ENCODE measurements around the gene LCAT.
"Not testable (repeated sequence)": the region's sequence is repeated elsewhere in the genome, so short reads cannot be mapped to it uniquely, and the experiment has no call there.

Gene LCAT

DNA sequence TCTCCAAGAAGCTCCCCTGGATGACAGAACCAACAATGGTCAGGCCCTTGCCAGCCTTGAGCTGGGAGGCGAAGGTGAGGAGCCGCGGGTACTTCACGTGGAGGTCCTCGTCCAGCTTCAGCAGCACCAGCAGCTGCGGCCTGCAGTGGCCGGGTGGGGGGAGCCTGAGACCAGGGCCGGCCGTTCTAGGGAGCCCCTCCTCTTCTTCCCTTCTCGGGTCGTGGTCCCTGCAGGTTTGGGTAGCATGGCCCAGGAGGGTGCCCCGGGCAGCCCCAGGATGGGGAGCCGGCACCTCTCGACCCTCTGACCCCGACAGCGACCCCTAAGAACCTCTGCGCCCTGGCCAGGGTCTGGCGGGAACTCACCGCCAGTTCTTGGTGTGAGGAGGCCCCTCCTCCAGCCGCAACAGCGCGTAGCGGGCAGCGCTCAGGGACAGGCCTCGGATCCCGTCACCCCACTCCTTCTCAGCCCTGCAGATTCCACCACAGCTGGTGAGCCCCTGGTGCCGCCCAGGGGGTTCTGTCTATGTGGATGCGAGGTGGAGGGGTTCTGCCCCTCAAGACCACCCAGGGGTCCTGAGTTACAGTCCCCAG lies 3.1 kb upstream of the LCAT start:
- no peak for DNase-seq (ENCODE audit: low read depth)

DNA sequence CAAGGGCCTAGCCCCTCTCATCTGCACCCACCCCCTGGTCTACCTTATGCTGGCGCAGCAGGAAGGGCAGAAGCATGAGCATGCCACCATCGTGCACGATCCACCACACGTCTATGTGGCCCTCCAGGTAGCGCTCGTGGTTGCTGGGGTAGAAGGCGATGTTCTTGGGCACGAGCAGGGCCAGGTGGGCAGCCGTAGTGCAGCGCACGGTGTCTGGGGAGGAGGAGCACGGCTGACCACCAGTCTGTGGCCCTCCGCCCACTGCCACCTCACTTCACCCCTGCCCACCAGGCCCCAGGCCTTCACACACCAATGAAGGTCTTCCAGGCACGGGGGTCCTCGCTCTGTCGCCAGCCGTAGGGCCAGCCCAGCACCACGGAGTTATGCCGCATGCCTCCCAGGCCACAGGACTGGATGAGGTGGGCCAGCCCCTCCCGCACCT lies 2.2 kb upstream of the LCAT start:
- no peak for DNase-seq (ENCODE audit: low read depth)

DNA sequence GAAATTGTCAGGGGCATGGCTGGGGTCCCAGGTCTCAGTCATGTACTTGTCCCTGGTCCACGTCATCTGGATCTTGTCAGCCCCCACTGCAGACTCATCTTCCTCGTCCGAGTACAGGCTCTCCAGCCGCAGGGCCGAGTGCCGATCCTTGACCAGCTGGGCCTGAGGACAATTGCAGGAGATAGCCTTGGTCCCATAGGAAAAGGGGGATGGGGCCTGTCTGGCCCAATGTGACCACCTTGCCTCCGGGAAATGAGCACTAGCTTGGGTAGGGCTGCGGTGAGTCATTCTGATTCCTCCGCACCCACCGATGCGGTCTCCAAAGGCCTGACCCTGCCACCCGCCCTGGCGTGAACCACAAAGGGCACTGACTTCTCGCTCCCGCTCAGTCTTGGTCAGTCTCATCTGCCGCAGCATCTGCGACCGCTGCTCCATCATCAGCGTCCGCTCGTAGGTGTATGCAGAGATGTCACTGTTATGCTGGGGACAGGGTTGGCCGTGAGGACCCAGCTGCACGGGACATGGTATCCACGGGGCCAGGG lies 1.5 kb upstream of the LCAT start:
- no peak for DNase-seq (ENCODE audit: low read depth)

DNA sequence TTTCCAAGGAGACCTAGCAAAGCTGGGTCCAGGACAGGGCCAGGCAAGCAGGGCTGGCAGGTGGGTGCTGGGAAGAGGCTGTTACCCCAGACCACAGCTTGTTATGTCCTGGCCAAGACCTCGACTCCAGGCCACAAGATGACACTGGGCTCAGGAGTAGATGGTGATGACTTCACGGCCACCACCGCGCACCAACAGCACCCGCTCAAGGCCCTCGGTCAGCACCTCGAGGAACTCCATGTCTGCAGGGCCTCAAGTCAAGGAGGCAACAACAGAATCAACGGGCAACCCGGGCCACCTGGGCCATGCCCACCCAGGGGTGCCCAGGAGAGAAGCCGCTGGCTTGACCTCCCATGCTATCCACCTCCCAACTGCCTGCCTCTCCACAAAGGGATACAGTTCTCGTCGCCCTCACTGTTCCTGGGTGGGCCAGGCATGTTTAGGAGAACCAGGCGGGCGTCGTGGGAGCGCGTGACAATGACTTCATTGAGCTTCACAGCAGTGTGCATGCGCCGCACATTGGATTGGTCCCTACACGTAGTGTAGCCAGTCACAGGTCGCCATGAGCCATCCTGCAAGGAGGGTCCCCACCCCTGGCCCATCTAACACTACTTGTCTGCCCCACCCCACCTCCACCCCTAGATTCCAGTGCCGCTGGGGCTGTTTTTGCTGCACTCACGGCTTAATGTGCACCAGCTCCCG lies 921 bp upstream of the LCAT start:
- DNase-seq (ENCODE audit: low read depth) = no peak

DNA sequence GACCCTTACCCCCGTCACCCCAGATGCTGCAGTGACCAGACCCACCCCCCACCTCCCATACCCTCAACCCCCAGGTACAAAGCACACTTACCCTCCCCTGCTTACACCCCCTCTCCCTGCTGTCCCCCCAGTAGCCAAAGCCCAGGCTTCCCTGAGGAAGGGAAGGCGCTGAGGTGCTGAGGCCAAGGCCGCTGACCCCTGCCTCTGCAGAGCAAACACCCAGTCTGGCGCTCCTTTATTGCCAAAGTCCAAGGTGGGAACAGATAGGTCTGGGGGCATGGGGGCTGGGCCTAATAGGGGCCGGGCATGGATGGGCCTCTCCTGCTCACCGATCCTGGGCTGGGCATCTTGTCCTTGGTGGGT lies 683 bp downstream of the LCAT start:
- no peak for DNase-seq (ENCODE audit: low read depth)

DNA sequence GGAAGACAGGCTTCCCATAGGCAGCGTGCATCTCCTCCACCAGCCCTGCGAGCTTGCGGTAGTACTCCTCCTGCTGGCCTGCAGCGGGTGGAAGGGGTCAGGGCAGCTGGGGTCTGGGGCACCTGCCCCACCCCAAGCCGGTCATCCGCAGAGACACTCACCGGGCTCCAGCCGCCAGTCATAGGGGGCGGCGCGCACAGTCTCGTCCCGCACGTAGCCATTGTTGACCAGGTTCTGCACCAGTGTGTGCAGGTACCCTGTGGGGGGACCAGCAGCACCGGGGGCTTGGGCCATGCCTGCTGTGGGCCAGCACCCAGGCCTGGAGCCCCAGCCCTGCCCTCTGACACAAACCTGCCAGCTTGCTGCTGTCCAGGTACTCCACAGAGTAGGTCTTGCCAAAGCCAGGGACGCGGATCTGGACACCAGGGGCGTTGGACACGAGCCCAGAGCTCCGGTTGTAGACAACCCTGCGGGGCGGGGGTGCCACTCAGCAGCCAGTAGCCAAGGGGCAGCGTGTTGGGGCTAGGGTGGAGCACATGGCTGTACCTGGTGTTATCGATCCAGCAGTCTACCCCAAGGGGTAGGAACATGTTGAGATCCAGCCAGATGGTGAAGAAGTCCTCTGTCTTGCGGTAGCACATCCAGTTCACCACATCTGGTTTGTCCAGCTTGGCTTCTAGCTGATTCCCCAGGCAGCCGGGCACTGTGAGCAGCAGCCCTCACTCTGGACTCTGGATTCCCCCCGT lies 1.2 kb downstream of the LCAT start:
- DNase-seq (ENCODE audit: low read depth) = no peak

DNA sequence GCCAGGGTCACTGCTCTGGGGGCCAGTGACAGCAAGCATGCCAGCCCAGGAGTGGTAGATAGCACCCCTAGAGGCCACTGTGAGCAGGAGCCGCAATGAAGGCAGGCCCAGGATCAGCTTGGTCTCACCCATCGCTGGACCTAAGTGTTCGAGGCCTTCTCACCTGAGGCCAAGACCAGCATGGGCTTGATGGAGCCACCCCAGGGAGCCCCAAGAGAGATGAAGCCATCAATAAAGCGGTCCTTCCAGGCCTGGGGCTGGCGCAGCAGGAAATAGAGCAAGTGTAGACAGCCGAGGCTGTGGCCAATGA lies 1.8 kb downstream of the LCAT start:
- DNase-seq (ENCODE audit: low read depth) = peak; percentile 41

DNA sequence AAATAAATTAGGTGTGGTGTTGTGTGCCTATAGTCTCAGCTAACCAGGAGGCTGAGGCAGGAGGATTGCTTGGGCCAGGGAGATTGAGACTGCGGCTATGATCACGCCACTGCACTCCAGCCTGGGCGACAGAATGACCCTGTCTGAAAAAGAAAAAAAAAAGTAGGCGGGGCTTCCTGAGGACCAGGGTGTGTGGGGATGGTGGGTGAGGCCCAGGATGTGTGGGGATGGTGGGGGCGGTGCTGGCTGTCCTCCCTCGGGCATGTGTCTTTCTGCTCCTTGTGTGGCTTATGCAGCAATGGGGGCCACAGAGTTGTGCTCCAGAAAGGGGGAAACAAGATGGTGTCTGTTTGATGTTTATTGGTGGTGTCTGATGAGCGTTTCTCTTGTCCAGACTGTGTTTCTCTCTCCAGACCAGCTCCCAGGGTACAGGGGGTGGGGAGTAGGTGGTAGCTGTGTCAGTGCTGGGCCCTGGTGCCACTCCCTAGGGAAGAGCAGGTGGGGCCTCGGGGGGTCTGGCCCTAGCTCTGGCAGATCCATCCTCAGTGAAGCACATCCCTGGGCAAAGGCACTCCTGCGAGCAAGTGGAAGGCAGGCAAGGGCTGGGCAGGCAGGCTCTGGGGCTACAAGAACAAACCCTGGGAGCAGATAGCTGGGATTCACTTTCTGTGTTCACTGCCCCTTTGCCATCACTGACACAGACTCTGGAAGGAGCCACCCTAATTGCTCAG lies 2.3 kb downstream of the LCAT start:
- no peak for DNase-seq (ENCODE audit: low read depth)

DNA sequence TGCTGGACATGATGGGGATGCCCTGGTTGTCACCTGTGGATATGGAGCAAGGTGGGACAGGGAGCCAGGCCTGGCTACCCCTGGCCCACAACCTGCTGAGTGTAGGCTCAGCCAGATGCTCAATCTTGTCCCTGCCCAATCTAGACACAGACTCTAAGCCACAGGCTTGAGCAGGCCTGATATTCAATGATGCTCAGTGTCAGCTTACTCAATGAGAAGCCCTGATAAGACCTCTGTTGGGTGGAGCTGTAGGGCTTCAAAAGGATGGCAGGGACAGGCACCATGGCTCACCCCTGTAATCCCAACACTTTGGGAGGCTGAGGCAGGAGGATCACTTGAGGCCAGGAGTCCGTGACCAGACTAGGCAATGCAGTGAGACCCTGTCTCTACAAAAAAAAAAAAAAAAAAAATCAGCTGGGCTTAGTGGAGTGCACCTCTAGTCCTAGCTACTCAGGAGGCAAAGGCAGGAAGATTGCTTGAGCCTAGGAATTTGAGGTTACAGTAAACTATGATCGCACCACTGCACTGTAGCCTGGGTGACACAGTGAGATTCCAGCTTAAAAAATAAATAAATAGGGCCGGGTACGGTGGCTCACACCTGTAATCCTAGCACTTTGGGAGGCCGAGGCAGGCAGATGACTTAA lies 3.4 kb downstream of the LCAT start:
- DNase-seq (ENCODE audit: low read depth) = no peak

DNA sequence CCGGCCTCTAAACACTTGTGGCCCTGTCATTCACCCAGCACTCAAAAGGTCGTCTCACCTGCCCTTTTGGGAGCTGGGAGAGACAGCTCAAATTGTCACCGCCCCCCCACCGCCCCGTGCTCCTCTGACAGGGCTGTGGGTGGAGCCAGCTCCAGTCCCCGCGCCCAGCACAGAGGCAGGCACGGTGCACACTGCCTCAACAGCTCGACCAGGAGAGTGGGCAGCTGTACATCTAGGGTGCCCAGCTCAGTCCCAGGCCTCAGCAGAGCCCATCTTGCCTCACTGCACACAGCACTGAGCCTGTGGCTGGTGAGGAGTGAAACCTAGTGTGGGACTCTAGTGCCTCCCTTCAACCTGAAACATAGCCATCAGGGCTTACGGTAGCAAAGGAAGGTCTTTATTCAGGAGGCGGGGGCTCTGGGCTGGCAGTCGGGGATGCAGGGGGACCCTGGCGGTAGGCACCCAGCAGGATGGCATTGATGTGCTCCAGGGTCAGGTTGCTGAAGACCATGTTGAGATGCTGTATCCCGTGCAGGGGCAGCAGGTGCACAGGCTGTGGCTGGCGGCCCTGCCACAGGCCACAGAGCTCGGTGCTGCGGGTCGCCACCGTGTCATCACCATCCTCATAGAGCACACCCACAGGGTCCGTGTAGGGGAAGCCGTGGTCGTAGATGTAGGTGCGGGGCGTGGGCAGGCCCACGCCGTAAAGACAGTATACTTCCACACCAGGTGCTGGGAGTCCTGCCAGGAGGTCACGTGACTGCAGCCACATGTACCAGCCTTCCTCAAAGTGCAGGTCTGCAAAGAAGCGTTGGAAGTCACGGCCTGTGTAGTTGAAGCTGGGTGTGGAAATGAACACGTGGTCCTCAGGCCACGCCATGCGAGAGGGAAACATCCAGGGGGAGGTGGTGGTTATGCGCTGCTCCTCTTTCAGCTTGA lies 4.1 kb downstream of the LCAT start:
- no peak for DNase-seq (ENCODE audit: low read depth)

DNA sequence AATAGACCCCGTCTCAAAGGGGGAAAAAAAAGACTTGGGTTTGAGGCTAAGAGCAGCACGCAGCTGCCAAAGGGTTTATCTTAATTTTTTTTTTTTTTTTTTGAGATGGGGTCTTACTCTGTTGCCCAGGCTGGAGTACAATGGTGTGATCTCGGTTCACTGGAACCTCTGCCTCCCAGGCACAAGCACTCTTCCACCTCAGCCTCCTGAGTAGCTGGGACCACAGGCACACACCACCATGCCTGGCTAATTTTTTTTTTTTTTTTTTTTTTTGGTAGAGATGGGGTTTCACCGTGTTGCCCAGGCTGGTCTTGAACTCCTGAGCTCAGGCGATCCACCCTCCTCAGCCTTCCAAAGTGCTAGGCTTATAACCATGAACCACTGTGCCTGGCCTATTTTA lies 6.2 kb downstream of the LCAT start:
- not testable (repeated sequence) for DNase-seq (ENCODE audit: low read depth)

DNA sequence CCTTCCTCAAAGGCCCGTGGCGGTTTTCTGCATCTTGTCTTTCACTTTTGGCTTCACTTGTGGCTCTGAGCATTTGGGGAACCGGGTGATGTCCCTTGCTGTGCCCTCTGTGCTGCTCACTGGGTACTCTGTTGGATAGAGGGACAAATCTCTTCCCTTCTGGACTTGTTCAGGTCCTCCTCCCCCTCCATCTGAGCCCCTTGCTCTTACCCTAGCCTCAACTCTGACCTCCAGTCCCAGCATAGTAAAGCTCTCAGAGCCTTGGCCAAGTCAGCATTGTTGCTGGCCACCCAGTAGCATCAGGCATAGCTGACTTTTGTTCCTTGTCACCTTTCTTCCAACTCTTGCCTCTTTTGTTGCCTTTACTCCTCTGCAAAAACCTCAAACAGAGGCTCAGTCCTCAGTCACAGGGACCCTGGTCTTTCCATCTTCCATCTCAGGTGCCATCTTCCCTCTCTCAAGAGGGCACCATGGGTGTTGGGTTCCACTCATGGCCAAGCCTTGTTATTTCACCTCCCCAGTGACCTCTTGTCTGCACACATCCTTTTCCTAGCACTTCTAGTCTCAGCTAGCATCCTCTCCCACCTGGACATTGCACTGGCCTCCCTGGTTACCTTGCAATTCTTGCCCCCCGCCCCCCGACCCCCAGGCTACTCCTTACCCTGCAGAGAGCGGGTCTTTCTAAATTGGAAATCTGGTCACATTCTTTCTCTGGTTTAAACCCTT lies 6.9 kb downstream of the LCAT start:
- no peak for DNase-seq (ENCODE audit: low read depth)

DNA sequence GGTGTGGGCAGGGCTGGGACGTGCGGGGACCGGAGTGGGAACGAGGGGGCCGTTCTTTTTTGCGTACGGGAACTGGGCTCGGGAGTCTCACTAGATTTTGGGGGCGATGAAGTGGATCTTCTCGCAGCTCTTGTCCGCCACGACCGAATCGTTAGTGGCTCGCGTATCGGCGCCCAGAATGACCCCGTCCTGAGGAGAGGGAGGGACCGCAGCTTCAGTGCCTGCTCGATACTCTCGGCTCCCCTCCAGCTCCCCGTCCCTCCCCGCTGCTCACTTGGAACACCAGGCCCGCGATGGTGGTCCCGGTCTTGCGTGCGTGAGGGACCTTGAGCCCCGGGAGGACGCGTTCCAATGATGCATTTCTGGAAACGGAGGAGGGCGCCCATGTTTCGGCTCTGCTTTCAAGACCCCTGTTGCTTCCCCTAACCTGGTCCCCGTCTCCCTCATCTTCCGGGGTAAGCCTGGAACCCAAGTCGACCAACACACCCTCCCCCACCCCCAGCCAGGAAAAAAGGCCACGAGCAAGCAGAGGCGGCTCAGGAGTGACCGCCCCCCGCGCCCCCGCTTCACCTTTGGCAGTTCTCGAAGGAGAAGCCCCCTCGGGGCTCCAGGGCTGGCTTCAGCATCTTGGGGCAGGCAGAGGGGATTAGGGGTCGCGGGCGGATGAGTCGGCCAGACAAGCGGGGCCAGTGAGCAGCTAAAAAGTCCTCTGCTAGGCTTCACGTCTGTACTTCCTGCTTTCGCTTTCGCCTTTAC lies 7.6 kb downstream of the LCAT start, which contains the start of gene PSMB10:
TSS of gene PSMB10 (minus strand) at position 727 of the 756 bp plus-strand sequence. CDS start at position 626, 101 bp downstream.
- DNase-seq (ENCODE audit: low read depth) = peak; percentile 82

DNA sequence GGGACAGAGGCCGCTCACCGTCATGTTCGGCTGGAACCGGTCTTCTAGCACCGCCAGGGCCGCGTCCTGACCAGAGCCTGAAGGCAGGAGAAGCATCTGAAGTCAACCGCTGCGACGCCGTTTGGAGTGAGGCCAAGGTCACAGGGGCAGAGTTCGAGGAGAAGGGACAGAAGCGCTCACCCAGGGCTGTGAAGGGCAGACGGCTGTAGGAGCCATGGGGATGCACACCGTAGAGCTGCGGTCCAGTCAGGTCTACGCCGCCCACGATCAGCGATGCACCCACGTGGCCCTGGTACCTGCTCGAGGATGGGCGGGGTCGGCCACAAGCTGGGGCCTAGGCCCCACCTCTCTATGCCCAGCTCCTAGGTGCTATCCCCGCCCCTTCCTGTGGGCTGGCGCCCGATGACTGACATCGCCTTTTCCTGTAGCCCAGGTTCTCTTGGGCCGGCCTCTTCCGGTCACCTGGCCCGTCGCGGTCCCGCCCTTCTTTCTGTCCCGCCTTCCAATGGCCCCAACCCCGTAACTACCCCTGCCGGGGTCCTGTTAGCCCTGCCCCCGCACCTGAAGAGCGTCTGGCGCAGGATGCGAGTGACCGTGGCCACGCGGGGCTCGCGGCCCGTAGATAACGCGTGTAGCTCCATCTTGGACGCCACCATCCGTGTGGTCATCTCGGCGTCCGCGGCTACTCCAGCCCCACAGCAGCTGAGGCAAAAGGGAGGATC lies 8.4 kb downstream of the LCAT start:
- DNase-seq (ENCODE audit: low read depth) = peak; percentile 94

DNA sequence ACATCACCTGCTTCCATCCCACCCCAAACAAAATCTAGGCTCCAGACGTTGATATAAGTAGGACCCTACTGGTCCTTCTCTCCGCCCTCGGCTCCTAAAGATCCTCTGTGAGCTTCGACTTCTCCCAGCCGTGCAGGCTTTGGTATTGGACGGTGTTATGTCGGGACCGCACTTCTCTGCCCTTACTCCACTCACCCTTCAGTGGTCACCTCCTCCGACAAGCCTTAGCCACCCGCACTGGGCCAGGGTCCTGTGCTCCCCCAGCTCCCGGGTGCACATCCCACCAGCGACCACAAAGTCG lies 8.9 kb downstream of the LCAT start:
- no peak for DNase-seq (ENCODE audit: low read depth)

DNA sequence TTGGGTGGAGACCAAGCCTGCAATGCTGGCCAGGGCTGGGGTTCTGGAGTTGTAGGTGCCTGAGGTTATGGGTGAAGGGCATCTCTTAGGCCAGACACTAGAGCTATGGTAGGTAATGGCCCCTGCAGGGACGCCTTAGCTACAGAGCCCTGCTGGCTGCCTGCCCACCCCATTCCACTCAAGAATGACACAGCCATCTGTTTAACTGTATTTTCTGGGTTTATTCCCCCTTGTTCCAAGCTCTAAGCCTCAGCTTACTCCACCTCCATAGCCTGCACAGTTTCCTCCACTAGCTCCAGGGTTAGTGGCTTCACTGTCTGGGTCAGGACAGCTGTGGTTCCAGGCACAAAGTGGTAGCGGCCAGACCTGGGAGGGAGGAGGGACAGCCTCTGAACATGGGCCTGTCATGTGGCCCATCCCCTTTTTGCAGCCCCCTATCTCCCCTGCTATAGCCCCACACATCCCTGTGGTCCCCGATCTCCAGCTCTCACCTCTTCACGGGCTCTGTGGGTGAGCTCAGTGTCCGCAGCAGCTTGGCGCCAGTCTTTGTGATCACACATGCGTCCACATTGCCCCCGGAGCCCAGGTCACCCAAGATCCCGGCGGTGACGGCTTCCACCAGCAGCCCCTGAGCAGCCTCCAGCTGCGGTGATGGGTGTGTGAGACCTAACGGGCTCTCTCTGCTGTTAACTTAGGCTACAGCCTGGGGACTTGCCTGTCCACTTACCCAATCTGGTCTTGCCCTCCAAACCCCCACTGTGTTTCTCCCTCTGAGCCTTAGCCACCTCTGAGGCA lies 9.4 kb downstream of the LCAT start:
- no peak for DNase-seq (ENCODE audit: low read depth)

DNA sequence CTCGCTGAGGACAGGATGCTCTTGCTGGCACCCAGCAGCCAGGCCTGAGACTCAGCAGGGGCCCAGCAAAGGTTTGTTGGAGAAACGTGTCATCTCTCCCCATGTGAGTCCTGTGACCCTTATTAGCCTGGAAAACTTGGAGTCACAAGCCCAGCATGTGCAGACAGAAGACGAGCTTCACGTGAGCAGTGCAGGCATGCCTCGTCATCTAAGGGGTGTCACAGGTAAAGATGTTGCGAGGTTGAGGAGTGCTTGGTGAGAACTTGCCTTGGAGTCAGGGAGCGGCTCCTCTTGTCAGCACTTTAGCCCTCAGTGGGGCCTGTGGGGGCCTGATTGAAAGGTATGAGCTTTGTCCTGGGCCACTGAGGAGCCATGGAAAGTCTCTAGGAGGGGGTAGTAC lies 10.1 kb downstream of the LCAT start:
- DNase-seq (ENCODE audit: low read depth) = no peak

DNA sequence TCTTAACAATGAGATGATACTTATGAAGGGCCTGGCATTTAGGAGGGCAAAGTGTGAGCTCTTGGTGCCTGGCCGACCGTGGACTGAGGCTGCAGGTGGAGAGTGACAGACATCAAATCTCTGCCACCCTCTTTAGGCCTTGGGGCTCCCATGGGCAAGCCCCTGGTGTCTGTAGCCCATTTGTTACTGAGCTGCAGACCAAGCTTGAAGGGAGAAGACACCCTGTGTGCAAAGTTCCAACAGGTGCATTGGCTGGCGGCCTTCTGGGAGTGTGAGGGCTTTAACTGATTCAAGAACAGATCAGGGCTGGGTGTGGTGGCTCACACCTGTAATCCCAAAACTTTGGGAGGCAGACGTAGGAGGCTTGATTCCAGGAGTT lies 11.5 kb downstream of the LCAT start:
- no peak for DNase-seq (ENCODE audit: low read depth)
